ENCODE data around the gene NBEAL2.

The NBEAL2 gene

DNA sequence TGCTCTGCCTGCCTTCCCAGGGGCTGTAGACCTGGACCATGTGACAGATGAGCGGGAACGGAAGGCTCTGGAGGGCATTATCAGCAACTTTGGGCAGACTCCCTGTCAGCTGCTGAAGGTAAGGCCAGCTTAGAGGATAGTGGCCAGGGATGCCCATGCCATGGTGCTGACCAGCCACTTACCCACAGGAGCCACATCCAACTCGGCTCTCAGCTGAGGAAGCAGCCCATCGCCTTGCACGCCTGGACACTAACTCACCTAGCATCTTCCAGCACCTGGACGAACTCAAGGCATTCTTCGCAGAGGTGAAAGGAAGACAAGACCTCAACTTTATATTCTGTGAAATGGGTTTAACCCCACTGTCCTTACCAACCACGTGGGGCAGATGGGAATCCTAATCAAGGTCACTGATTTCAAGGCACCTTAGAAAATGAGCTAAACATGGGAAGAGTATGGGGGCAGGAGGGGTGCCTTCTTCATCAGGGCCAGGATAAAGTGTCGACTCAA, 26.7 kb downstream of the NBEAL2 start:
- no peak overlapping the region; the same call in 1 of the 2 replicates for H3K27ac ChIP-seq
- ChIA-PET POLR2A (ENCODE audit: low non-redundant PET) (no interaction called here), CTCF (no interaction called here)
- TF ChIP-seq, protein P1, sequence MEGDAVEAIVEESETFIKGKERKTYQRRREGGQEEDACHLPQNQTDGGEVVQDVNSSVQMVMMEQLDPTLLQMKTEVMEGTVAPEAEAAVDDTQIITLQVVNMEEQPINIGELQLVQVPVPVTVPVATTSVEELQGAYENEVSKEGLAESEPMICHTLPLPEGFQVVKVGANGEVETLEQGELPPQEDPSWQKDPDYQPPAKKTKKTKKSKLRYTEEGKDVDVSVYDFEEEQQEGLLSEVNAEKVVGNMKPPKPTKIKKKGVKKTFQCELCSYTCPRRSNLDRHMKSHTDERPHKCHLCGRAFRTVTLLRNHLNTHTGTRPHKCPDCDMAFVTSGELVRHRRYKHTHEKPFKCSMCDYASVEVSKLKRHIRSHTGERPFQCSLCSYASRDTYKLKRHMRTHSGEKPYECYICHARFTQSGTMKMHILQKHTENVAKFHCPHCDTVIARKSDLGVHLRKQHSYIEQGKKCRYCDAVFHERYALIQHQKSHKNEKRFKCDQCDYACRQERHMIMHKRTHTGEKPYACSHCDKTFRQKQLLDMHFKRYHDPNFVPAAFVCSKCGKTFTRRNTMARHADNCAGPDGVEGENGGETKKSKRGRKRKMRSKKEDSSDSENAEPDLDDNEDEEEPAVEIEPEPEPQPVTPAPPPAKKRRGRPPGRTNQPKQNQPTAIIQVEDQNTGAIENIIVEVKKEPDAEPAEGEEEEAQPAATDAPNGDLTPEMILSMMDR (conservative IDR thresholded peaks at IDR 0.05; ENCODE audit: low read depth), result no peak
- DNase-seq (ENCODE audit: low spot score), result no peak

DNA sequence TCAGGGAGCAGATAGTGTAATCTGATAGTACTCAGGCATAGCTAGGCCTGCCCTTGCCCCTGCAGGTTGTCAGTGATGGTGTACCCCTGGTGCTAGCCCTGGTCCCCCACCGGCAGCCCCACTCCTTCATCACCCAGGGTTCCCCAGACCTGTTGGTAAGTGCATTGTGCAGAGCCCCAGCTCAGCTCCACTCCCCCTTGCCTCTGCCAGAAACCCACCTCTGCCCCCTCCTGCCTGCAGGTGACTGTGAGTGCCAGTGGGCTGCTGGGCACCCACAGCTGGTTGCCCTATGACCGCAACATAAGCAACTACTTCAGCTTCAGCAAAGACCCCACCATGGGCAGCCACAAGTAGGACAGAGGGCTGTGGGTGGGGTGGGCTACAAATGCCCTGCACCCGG, 27.5 kb downstream of the NBEAL2 start:
- peak overlapping the region; percentile 83 for H3K27ac ChIP-seq
- TF ChIP-seq, protein P1 (conservative IDR thresholded peaks at IDR 0.05; ENCODE audit: low read depth), result no peak
- ChIA-PET CTCF (no interaction called here), POLR2A (ENCODE audit: low non-redundant PET) (no interaction called here)
- no peak for DNase-seq (ENCODE audit: low spot score)

DNA sequence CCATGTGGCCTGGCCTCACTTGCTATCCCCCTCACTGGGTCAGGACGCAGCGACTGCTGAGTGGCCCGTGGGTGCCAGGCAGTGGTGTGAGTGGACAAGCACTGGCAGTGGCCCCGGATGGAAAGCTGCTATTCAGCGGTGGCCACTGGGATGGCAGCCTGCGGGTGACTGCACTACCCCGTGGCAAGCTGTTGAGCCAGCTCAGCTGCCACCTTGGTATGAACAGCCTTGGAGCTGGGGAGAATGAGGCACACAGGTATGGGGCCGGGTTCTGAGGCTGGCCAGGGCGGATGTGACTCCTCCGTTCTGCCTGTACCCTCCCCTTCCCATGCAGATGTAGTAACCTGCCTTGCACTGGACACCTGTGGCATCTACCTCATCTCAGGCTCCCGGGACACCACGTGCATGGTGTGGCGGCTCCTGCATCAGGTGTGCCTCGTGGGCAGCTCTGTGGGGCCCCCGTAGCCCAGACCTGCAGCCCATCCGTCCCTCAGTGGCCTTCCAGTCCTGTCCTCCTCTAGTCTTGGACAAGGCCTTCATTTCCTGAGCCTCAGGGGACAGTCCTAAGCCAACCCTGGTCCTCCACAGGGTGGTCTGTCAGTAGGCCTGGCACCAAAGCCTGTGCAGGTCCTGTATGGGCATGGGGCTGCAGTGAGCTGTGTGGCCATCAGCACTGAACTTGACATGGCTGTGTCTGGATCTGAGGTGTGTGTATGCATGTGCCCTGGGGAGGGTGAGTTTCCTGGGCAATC, 28.2 kb downstream of the NBEAL2 start:
- POLR2A ChIA-PET (ENCODE audit: low non-redundant PET), result no interaction called here
- CTCF ChIA-PET, result no interaction called here

DNA sequence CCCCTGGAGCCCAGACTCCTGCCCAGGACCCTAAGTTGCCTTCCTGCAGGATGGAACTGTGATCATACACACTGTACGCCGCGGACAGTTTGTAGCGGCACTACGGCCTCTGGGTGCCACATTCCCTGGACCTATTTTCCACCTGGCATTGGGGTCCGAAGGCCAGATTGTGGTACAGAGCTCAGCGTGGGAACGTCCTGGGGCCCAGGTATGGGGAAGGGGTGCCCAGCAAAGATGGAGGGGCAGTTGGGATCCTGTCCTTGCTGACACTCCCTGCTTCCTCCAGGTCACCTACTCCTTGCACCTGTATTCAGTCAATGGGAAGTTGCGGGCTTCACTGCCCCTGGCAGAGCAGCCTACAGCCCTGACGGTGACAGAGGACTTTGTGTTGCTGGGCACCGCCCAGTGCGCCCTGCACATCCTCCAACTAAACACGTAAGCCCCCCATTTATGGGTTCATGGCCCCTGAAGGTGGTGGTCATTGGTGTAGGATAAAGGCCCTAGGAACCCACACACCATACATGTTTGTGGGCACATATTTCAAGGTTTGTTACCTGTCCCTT, 28.8 kb downstream of the NBEAL2 start:
- DNase-seq (ENCODE audit: low spot score), result no peak
- POLR2A ChIA-PET (ENCODE audit: low non-redundant PET), result no interaction called here
- TF ChIP-seq, protein P1 (conservative IDR thresholded peaks at IDR 0.05; ENCODE audit: low read depth), result no peak

More for the DNA sequence above, 28.2 kb downstream of the NBEAL2 start:
- DNase-seq (ENCODE audit: low spot score), result no peak
- peak overlapping the region; percentile 83 for H3K27ac ChIP-seq
- TF ChIP-seq, protein P1 (conservative IDR thresholded peaks at IDR 0.05; ENCODE audit: low read depth), result no peak

DNA sequence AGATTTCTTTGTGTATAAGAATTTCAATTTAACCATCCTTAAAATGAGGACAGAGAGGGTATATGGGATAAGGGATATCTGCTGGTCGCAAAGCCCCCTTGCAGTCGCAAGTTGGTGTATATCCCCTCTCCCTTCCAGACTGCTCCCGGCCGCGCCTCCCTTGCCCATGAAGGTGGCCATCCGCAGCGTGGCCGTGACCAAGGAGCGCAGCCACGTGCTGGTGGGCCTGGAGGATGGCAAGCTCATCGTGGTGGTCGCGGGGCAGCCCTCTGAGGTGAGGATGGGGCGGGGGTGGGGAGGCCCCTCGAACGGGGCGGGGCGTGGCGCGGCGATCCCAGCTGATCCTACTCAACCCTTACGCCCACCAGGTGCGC, 29.4 kb downstream of the NBEAL2 start:
- no peak for DNase-seq (ENCODE audit: low spot score)
- TF ChIP-seq, protein P1 (conservative IDR thresholded peaks at IDR 0.05; ENCODE audit: low read depth), result no peak
- peak overlapping the region; percentile 83 for H3K27ac ChIP-seq
- ChIA-PET POLR2A (ENCODE audit: low non-redundant PET) (no interaction called here), CTCF (interaction anchor here (1.0 kb wide), 1 partner anchor 11 kb away, joined by 4 read pairs; no protein-coding TSS in a partner anchor)

More for the DNA sequence above, 28.8 kb downstream of the NBEAL2 start:
- CTCF ChIA-PET, result no interaction called here
- peak overlapping the region; percentile 83 for H3K27ac ChIP-seq

DNA sequence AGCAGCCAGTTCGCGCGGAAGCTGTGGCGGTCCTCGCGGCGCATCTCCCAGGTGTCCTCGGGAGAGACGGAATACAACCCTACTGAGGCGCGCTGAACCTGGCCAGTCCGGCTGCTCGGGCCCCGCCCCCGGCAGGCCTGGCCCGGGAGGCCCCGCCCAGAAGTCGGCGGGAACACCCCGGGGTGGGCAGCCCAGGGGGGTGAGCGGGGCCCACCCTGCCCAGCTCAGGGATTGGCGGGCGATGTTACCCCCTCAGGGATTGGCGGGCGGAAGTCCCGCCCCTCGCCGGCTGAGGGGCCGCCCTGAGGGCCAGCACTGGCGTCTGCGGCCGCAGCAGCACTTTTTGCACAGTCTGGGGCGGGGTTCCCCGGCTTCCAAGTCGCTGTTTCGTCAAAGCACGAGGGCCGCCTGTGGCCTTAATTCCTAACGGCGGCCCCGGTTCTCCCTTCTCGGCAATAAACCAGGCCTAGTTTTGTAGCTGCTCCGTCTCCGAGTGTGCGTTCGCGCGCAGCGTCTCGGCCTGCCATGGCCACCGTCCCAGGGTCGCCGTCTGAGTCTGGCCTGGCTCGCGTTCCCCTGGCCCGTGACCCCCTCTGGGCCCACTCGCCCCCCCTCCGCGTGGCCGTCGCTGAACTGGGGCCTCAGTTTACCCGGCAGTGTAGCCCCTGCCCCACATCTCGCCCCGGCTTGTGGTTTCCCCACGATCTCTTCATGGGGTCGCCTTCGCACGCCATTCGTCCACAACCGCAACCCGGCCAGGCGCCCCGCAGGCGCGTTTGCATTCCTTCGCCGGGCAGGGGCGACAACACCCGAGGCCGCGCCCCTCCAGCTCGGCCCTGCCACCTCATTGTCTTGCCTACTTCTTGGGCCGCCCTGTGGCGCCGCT, 30.0 kb downstream of the NBEAL2 start:
- TF ChIP-seq, protein P1 (conservative IDR thresholded peaks at IDR 0.05; ENCODE audit: low read depth), result no peak
- CTCF ChIA-PET, result interaction anchor here (1.0 kb wide), 1 partner anchor 11 kb away, joined by 4 read pairs; no protein-coding TSS in a partner anchor
- peak; percentile 79 for DNase-seq (ENCODE audit: low spot score)
- POLR2A ChIA-PET (ENCODE audit: low non-redundant PET), result no interaction called here
- H3K27ac ChIP-seq, result peak overlapping the region; percentile 83
